DND-41 (cell line): Measurements from ENCODE around the gene DSCAML1.

ENCODE experiments used
- CTCF ChIP-seq: IDR thresholded peaks from 2 replicates; pipeline ENCODE4 v1.5.1; 2012; ENCODE audit warnings: borderline replicate concordance, low read length, moderate library complexity, mild to moderate bottlenecking; ENCODE audit not compliant: poor library complexity, severe bottlenecking; ENCODE audit errors: extremely low read depth
- EZH2 ChIP-seq: IDR thresholded peaks from 3 replicates; pipeline ENCODE4 v1.6.1; 2012; ENCODE audit warnings: borderline replicate concordance, low read depth, mild to moderate bottlenecking, moderate library complexity, low read length, inconsistent platforms; ENCODE audit not compliant: severe bottlenecking

- TF ChIP-seq CTCF (no peak), EZH2 (no peak)
Observed at GRCh38 chr11:117414724-117415123, 382.3 kb downstream of the DSCAML1 start.
